ENCODE results near the gene VAX1. TPM values are rescaled to one million over a fixed set of nuclear protein-coding genes. Genes with fewer than 3 reads are reported as not detected.

Gene VAX1
- total and polyA plus RNA-seq, 2 experiments from 2014 or later, result not detected

GRCh38 chr10:117162093-117163060, 24.3 kb upstream of the VAX1 start:
- Histone ChIP-seq H3K9me2 (replicated peaks; ENCODE audit: insufficient read depth) (no peaks in the 10 kb centered on the region), H3K27ac (no peak overlapping the region), H3K4me3 (no peak overlapping the region), H4K20me1 (ENCODE audit: insufficient read depth, poor library complexity, severe bottlenecking) (no peaks in the 10 kb centered on the region), H3K36me3 (replicated peaks; ENCODE audit: insufficient read depth, low read depth) (no peaks in the 10 kb centered on the region), H3K4me2 (peak overlapping the region; percentile 82), H3K9me3 (ENCODE audit: low read depth) (no peaks in the 10 kb centered on the region), H2AFZ (peak overlapping the region; percentile 52), H3K27me3 (peaks cover 100% of the 10 kb centered on the region), H3K79me2 (no peaks in the 10 kb centered on the region), H3K4me1 (ENCODE audit: insufficient read depth) (peaks cover 27% of the 10 kb centered on the region)
- TF ChIP-seq EZH2phosphoT487 (IDR thresholded peaks at IDR 0.05; ENCODE audit: low read depth, severe bottlenecking, unreplicated experiment) (peak; percentile 89), EZH2 (IDR thresholded peaks at IDR 0.05; ENCODE audit: borderline replicate concordance) (peak; percentile 53), CTCF (IDR thresholded peaks at IDR 0.05; ENCODE audit: poor library complexity) (no peak)
- DNase-seq (ENCODE audit: low spot score), result no peak
- 9% methylated on average over 13 of the region's 39 CpGs for WGBS (ENCODE audit: low lambda C conversion rate, missing lambda C conversion rate)

GRCh38 chr10:117161386-117162033, 23.4 kb upstream of the VAX1 start:
- H3K9me2 ChIP-seq (replicated peaks; ENCODE audit: insufficient read depth), result no peaks in the 10 kb centered on the region
- no peaks in the 10 kb centered on the region for H4K20me1 ChIP-seq (ENCODE audit: insufficient read depth, poor library complexity, severe bottlenecking)
- 33% methylated on average over 6 of the region's 6 CpGs for WGBS (ENCODE audit: low lambda C conversion rate, missing lambda C conversion rate)
- no peak overlapping the region for H2AFZ ChIP-seq
- no peaks in the 10 kb centered on the region for H3K9me3 ChIP-seq (ENCODE audit: low read depth)
- TF ChIP-seq EZH2phosphoT487 (IDR thresholded peaks at IDR 0.05; ENCODE audit: low read depth, severe bottlenecking, unreplicated experiment) (no peak), EZH2 (IDR thresholded peaks at IDR 0.05; ENCODE audit: borderline replicate concordance) (no peak), CTCF (IDR thresholded peaks at IDR 0.05; ENCODE audit: poor library complexity) (no peak)
- H3K27ac ChIP-seq, result no peak overlapping the region
- no peaks in the 10 kb centered on the region for H3K36me3 ChIP-seq (replicated peaks; ENCODE audit: insufficient read depth, low read depth)
- H3K4me3 ChIP-seq, result no peak overlapping the region
- no peak overlapping the region for H3K4me2 ChIP-seq
- H3K27me3 ChIP-seq, result peaks cover 100% of the 10 kb centered on the region
- no peak for DNase-seq (ENCODE audit: low spot score)
- H3K4me1 ChIP-seq (ENCODE audit: insufficient read depth), result peaks cover 27% of the 10 kb centered on the region
- no peaks in the 10 kb centered on the region for H3K79me2 ChIP-seq

GRCh38 chr10:117160567-117160966, 22.5 kb upstream of the VAX1 start:
- Histone ChIP-seq H3K27me3 (peaks cover 100% of the 10 kb centered on the region), H3K9me2 (replicated peaks; ENCODE audit: insufficient read depth) (no peaks in the 10 kb centered on the region), H3K9me3 (ENCODE audit: low read depth) (no peaks in the 10 kb centered on the region), H2AFZ (no peak overlapping the region), H4K20me1 (ENCODE audit: insufficient read depth, poor library complexity, severe bottlenecking) (no peaks in the 10 kb centered on the region), H3K27ac (no peak overlapping the region), H3K79me2 (no peaks in the 10 kb centered on the region), H3K4me2 (no peak overlapping the region), H3K4me3 (no peak overlapping the region), H3K36me3 (replicated peaks; ENCODE audit: insufficient read depth, low read depth) (no peaks in the 10 kb centered on the region), H3K4me1 (ENCODE audit: insufficient read depth) (peaks cover 23% of the 10 kb centered on the region)
- no peak for TF ChIP-seq EZH2 (IDR thresholded peaks at IDR 0.05; ENCODE audit: borderline replicate concordance)
- TF ChIP-seq EZH2phosphoT487 (IDR thresholded peaks at IDR 0.05; ENCODE audit: low read depth, severe bottlenecking, unreplicated experiment), result no peak
- TF ChIP-seq CTCF (IDR thresholded peaks at IDR 0.05; ENCODE audit: poor library complexity), result no peak
- WGBS (ENCODE audit: low lambda C conversion rate, missing lambda C conversion rate), result 22% methylated on average over 5 of the region's 5 CpGs
- DNase-seq (ENCODE audit: low spot score), result no peak

All from hepatocyte (in vitro differentiated cells).